Cardiac muscle cell (in vitro differentiated cells and primary cell): ENCODE measurements around the gene PDZD2. TPM values are rescaled to one million over a fixed set of nuclear protein-coding genes. Genes with fewer than 3 reads are reported as not detected.

Source experiments
- DNase-seq, 2 donors: peaks; one replicate each; pipeline versions ENCODE4 v3.0.0 to v3.0.0-alpha.2; 2010 to 2017; ENCODE audit warnings: low read depth in 1 of 2, low spot score in 1 of 2
- H3K27ac ChIP-seq: fragments of 200-600 bp; sonication (generic); 2 replicates; pipeline ENCODE4 v1.5.1; 2016
- H3K27me3 ChIP-seq: fragments of 200-600 bp; sonication (generic); 2 replicates; pipeline ENCODE4 v1.6.0; 2016; ENCODE audit warnings: control low read depth
- H3K36me3 ChIP-seq: fragments of 200-600 bp; sonication (generic); 2 replicates; pipeline ENCODE4 v1.5.1; 2016; ENCODE audit warnings: control low read depth
- H3K4me1 ChIP-seq: fragments of 200-600 bp; sonication (generic); 2 replicates; pipeline ENCODE4 v1.8.1; 2017; ENCODE audit warnings: low read depth, mild to moderate bottlenecking, mixed run types
- H3K4me3 ChIP-seq: fragments of 200-600 bp; sonication (generic); 2 replicates; pipeline ENCODE4 v1.5.1; 2016; ENCODE audit warnings: mild to moderate bottlenecking
- H3K9me3 ChIP-seq: fragments of 200-600 bp; sonication (generic); 2 replicates; pipeline ENCODE4 v1.5.1; 2017; ENCODE audit warnings: low read depth, mild to moderate bottlenecking, control low read depth
- polyA plus RNA-seq: library from polyadenylated mRNA; unstranded; fragments of >200 nt; fragmentation: Nextera tagmentation; extraction: Ambion mirVana; gene quantifications from 2 replicates; pipeline ENCODE4 v1.2.1, GENCODE V29; 2016
- total RNA-seq: library from RNA; depleted of rRNA; stranded (reverse); fragments of >200 nt; gene quantifications from 2 replicates; pipeline ENCODE4 v1.2.3, GENCODE V29; 2016
- TF ChIP-seq, protein P1 (sequence below): IDR thresholded peaks from 2 replicates; pipeline ENCODE4 v1.5.1; 2012; ENCODE audit warnings: low read depth, mild to moderate bottlenecking, low read length

PDZD2 gene
- total and polyA plus RNA-seq, 2 experiments from 2014 or later: 3.0 to 3.5 TPM

DNA sequence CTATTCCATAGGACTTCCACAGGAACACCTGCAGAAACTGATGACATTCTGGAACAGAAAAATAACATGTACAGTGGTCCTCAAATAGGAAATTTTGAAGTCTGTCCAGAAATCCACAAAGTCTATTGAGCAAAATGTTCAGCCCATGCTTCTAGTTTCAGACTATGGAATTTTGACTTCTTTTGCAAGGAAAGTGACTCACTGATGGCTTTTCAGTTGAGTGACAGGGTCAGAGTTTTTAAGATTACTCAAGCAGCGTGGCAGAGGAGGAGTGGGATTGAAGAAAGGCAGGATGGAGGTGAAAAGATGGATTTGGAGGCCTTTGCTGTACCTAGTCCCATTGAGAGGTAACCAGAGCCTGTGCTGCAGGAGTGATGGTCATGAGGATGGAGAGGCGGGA is 383.7 kb downstream of the PDZD2 start:
- no peaks in the 10 kb centered on the region for H3K9me3 ChIP-seq
- H3K4me1 ChIP-seq: peaks cover under 1% of the 10 kb centered on the region
- DNase-seq: peak in 1 of 2 donors; percentile 20
- H3K4me3 ChIP-seq: no peak overlapping the region
- TF ChIP-seq, protein P1, sequence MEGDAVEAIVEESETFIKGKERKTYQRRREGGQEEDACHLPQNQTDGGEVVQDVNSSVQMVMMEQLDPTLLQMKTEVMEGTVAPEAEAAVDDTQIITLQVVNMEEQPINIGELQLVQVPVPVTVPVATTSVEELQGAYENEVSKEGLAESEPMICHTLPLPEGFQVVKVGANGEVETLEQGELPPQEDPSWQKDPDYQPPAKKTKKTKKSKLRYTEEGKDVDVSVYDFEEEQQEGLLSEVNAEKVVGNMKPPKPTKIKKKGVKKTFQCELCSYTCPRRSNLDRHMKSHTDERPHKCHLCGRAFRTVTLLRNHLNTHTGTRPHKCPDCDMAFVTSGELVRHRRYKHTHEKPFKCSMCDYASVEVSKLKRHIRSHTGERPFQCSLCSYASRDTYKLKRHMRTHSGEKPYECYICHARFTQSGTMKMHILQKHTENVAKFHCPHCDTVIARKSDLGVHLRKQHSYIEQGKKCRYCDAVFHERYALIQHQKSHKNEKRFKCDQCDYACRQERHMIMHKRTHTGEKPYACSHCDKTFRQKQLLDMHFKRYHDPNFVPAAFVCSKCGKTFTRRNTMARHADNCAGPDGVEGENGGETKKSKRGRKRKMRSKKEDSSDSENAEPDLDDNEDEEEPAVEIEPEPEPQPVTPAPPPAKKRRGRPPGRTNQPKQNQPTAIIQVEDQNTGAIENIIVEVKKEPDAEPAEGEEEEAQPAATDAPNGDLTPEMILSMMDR: no peak
- no peak overlapping the region for H3K27ac ChIP-seq
- H3K36me3 ChIP-seq: no peaks in the 10 kb centered on the region
- H3K27me3 ChIP-seq: no peaks in the 10 kb centered on the region

DNA sequence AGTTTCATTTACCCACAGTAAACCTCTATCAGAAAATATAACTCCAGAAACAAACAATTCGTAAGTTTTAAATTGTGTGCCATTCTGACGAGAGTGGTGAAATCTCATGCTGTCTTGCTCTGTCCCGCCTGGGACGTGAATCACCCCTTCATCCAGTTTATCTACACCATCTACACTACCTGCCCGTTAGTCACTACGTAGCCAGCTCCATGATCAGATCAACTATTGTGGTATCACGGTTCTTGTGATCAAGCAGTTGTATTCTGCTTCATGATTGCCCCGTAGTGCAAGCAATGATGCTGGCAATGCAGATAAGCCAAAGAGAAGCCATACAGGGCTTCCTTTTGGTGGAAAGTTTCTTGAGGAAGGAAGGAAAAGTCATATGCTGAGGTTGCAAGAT is 384.9 kb downstream of the PDZD2 start:
- Histone ChIP-seq H3K27me3 (no peaks in the 10 kb centered on the region), H3K27ac (no peak overlapping the region), H3K9me3 (no peaks in the 10 kb centered on the region), H3K36me3 (no peaks in the 10 kb centered on the region), H3K4me1 (peaks cover 4% of the 10 kb centered on the region), H3K4me3 (no peak overlapping the region)
- no peak for DNase-seq
- TF ChIP-seq, protein P1: no peak

DNA sequence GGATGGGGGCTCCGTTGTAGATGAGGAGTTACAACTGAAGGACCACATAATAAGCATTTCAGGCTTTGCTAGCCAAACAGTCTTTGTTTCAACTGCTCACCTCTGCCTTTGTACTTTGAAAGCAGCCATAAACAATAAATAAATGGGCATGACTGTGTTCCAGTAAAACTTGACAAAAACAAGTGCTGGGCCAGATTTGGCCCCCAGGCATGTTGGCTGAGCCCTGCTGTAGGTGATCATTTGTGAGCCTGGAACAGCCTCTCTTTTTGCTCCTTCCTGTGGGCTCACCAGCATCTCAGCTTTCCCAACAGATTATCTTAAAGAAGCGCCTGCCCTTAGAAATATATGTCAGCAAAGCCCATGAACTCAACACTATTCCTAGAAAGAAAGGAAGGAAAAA is 385.8 kb downstream of the PDZD2 start:
- Histone ChIP-seq H3K4me3 (no peak overlapping the region), H3K4me1 (peaks cover 4% of the 10 kb centered on the region), H3K36me3 (no peaks in the 10 kb centered on the region), H3K27me3 (no peaks in the 10 kb centered on the region), H3K27ac (no peak overlapping the region), H3K9me3 (no peaks in the 10 kb centered on the region)
- no peak for DNase-seq
- TF ChIP-seq, protein P1: no peak

DNA sequence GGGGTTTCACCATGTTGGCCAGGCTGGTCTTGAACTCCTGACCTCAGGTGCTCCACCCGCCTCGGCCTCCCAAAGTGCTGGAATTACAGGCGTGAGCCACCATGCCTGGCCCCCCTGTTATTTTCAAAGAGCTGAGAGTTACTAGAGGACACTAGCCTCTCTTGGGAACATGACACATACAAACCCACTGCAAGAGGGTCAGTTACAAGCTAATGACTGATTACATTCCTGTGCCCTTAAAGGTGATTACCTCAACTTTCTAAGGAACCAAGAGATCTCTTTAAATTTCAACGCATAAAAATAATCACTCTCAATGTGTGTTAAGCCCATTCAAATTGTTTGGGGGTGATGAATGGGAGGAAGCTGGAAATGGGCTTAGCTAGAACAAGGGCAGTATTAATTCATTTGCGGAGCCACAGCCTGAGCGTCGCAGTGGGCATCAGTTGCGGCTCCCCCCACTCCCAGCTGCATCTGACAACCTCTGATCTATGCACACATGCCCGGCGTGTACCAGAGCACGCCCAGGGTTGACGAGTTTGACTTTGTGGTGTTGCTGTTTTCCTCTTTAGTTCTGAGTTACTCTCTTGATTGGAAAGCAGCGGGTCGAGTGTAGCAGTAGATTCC is 388.3 kb downstream of the PDZD2 start:
- TF ChIP-seq, protein P1: no peak
- Histone ChIP-seq H3K4me3 (no peak overlapping the region), H3K9me3 (no peaks in the 10 kb centered on the region), H3K36me3 (no peaks in the 10 kb centered on the region), H3K27me3 (no peaks in the 10 kb centered on the region), H3K27ac (no peak overlapping the region), H3K4me1 (peaks cover 4% of the 10 kb centered on the region)
- no peak for DNase-seq

DNA sequence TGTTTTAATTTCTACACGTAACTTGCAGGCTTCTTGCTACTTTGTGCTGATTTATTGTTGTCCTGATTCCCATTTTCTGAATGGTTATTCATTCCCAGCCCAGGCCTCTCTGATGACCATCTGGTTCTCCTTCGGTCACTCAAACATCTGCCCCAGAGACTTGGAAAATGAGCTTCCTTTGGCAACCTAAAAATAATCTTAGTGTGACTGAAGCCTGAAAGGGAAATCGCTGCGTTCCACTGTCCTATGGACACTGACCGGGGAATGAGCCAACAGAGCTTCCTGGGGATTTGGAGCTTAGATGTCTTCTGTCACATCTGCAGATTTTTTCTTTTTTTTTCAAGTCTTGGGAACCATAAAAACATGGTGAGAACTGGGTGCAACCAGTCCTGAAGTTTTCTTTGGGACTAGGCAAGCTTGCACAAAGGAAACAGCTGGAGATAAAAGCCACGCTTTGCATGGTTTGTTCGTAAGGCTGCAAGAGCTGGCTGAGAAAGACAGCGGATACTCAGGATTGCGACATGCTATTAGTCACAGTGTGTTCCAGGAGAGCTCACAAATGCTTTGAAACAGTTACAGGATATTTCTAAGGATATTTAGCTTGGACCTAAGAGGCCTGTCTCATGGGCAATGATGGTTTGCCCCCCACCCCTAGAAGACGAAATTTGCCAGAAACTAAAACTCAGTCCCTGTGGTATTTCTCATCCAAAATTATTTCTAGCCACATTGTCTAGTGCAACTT is 389.0 kb downstream of the PDZD2 start:
- H3K4me3 ChIP-seq: no peak overlapping the region
- H3K27me3 ChIP-seq: no peaks in the 10 kb centered on the region
- H3K36me3 ChIP-seq: no peaks in the 10 kb centered on the region
- peak; percentile 36 to 99 for DNase-seq
- no peak overlapping the region for H3K27ac ChIP-seq
- H3K9me3 ChIP-seq: no peaks in the 10 kb centered on the region
- TF ChIP-seq, protein P1: no peak
- H3K4me1 ChIP-seq: peaks cover 4% of the 10 kb centered on the region
